ENCODE data around the gene RAB33B.
"Not testable (repeated sequence)": the region's sequence is repeated elsewhere in the genome, so short reads cannot be mapped to it uniquely, and the experiment has no call there.

The RAB33B gene

DNA sequence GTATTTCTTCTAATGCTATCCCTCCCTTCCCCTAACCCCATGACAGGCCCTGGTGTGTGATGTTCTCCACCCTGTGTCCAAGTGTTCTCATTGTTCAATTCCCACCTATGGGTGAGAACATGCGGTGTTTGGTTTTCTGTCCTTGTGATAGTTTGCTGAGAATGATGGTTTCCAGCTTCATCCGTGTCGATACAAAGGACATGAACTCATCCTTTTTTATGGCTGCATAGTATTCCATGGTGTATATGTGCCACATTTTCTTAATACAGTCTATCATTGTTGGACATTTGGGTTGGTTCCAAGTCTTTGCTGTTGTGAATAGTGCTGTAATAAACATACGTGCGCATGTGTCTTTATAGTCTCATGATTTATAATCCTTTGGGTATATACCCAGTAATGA lies 10.6 kb downstream of the RAB33B start:
- DNase-seq, ATAC-seq: not testable (repeated sequence)

DNA sequence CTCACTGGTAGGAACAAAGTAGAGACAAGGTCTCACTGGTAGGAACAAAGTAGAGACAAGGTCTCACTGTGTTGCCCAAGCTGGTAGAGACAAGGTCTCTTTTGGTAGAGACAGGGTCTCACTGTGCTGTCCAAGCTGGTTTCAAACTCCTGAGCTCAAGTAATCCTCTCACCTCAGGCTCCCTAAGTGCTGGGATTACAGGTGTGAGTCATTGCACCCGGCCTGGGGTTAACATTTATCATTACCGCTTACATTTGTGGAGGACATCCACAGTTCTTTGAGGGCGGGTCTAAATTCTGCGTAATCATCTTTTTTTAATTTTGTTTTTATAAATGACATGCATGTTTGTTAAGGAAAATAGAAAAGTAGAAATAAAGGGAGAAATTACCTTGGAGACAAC lies 12.0 kb downstream of the RAB33B start:
- DNase-seq = no peak
- no peak for ATAC-seq

DNA sequence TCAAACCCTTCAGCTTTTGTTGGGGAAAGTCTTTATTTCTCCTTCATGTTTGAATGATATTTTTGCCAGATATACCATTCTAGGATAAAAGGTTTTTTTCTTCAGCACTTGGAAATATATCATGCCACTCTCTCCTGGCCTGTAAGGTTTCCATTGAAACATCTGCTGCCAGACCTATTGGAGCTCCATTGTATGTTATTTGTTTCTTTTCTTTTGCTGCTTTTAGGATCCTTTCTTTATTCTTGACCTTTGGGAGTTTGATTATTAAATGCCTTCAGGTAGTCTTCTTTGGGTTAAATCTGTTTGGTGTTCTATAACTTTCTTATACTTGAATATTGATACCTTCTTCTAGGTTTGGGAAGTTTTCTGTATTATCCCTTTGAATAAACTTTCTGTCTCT lies 14.8 kb downstream of the RAB33B start:
- ATAC-seq, DNase-seq: not testable (repeated sequence)

DNA sequence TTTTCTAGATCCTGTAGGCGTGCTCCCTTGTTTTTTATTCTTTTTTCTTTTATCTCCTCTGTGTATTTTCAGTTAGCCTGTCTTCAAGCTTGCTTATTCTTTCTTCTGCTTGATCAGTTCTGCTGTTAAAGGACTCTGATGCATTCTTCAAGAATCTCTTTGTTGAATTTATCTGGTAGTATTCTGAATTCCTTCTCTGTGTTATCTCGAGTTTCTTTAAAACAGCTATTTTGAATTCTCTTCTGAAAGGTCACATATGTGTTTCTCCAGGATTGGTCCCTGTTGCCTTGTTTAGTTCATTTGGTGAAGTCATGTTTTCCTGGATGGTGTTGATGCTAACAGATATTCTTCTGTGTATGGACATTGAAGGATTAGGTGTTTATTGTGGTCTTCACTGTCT lies 15.3 kb downstream of the RAB33B start:
- no peak for ATAC-seq
- DNase-seq = no peak

DNA sequence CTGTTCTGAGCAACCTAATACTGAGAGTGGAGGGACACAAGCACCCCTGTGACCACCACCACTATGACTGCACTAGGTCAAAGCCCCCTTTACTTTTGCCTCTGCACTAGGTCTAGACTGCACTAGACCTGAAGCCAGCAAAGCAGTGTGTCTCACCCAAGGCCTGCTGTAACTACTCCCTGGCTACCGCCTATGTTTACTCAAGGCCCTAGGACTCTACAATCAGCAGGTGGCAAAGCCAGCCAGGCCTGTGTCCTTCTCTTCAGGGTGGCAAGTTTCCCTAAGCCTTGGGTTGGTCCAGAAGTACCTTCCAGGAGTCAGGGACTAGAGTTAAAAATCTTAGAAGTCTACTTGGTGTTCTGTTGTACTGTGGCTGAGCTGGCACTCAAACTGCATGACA lies 15.9 kb downstream of the RAB33B start:
- no peak for ATAC-seq
- no peak for DNase-seq

DNA sequence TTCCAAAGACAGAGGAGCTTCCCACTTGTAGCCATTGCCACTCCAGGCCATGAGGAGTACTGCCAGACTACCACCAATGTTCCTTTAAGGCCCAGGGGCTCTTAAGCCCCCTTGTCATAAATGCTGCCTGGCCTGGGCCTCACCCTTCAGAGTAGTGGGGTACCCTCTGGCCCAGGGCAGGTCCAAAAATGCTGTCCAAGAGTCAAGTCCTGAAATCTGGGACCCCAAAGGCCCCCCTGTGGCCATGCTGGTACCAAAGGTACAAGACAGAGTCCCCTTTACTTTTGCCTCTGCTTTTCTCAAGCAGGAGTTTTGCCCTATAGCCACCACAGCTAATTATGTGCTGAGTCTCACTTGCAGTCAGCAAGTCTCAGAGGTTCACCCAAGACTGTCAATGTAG lies 16.4 kb downstream of the RAB33B start:
- ATAC-seq = no peak

DNA sequence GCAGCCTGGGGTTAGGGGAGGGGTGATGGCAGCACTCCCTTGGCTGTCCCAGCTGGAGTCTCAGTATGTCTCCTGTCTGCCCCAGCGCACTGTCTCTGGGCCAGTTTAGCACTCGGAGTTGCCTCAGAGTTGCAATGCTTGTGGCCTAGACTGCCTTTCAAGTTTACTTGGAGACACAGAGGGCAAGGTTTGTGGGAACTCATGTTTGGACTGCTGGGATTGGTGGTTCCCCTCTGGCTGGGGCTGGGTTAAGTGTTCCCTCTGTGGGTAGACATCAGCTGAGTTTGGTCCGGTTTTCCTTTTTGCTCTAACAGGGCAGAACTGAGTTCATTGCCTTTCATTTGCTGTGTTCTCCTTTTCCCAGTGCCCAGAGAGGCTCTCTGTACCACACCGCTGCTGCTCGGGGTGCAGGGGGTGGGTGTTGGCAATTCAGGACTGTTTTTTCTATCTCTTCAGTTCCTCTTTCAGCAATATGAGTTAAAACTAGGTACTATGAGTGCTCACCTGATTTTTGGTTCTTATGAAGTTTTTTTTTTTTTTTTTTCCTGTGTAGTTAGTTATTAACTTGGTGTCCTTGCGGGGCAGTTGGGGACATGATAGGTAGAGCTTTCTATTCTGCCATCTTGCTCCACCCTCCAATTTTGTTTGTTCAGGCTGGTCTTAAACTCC lies 17.2 kb downstream of the RAB33B start:
- no peak for DNase-seq
- ATAC-seq = no peak

More for the DNA sequence above, 16.4 kb downstream of the RAB33B start:
- DNase-seq = no peak

DNA sequence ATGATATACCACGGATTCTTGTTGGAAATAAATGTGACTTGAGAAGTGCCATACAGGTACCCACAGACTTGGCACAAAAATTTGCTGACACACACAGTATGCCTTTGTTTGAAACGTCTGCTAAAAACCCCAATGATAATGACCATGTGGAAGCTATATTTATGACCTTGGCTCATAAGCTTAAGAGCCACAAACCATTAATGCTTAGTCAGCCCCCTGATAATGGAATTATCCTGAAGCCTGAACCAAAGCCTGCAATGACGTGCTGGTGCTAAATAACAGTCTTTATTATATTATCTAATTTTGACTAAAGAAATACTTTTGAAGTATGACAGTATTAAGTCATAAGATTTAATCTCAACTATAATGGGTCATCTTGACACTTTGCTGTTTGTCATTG lies 18.9 kb downstream of the RAB33B start:
- no peak for DNase-seq
- no peak for ATAC-seq

DNA sequence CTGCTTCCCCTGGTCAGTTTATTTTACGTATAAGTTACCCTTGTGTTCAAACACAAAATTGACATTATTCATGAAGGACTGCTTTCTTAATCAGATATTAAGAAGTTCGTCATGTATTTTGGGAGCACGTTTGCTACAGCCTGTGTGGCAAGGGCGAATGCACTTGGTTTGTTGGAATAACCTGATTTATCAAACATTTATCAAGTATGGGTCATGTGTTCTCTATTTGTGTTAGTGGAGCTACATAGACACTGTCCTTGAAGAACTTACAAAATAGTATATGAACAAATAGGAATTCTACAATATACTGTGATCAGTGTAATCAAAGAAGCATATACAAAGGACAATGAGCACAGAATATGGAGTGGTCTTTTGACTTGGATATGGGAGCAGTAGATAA lies 22.4 kb downstream of the RAB33B start:
- no peak for ATAC-seq
- no peak for DNase-seq

DNA sequence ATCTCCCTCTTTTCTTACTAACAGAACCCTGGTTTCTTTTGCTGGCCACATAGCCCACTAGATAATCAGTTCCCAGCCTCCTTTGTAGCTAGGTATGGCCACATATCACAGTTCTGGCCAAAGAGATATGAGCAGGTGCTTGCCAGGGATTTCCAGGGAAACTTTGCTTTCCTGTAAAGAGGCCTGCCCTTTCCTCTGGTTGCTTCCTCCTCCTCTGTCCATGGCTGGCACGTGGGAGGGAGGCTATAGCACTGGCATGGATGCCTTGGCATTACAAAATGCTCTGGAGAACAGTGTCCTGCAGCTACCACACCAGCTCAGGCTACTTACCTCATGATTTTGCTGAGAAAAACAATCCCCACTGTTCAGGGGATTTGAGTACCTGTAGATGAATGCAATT lies 27.5 kb downstream of the RAB33B start:
- DNase-seq (no peak), ATAC-seq (no peak)

DNA sequence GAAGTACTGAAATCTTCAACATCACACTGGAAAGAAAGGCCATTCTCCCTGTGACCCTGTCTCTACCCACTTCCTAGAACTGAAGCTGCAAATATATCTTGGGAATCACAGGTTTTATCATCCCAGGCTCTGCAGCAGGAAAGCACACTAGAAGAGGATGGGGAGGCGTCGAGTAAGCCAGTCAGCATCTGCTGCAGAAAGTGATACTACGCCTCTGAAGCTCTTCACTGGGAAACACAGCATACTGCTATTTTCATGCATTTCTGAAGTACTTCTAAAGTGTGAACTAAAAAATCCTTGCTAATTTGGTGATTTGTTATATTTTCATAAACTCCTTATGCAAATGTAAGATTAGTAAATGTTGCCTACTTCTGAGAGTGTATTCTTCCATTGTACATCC lies 29.1 kb downstream of the RAB33B start:
- no peak for DNase-seq
- ATAC-seq = no peak

DNA sequence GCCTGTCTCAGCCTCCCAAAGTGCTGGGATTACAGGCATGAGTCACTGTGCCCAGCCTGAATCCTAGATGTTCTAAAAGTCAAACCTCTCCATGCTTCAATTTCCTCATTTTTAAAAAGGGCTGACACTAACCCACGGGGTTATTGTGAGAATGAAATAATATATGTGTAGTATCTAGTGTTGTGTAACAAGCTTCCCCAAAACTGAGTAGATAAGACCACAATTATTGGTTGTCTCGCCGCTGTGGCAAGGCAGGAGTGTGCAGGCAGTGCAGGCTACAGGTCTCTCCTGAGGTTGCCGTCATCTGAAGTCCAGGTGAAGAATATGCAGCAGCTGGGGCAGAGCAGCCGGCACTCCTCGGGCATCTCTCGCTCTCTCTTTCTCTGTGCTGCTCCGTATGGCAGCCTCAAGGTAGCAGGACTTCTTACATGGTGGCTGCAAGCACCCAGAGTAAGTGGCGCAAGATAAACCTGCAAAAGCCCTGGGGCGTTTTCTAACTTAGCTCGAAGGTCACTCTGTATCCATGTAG lies 30.9 kb downstream of the RAB33B start:
- DNase-seq (no peak), ATAC-seq (no peak)

DNA sequence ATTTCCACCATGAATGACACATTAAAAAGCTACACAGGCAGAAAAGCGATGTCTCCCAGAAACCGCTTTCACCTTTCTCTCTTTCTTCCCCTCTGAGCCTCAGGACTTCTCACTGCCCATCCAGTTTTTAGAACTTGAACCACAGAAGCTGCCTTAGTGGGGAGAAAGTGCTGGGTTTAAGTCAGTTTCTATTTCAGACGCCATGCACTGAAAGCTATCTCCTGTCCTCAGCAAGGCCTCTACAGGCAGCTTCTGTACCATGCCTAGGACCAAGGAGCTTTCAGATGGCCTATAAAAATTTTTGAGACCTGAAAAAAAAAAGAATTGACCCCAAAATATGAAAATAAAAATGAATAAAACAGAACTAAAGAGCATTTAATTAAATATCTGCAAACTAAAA lies 34.5 kb downstream of the RAB33B start:
- ATAC-seq (no peak), DNase-seq (no peak)

DNA sequence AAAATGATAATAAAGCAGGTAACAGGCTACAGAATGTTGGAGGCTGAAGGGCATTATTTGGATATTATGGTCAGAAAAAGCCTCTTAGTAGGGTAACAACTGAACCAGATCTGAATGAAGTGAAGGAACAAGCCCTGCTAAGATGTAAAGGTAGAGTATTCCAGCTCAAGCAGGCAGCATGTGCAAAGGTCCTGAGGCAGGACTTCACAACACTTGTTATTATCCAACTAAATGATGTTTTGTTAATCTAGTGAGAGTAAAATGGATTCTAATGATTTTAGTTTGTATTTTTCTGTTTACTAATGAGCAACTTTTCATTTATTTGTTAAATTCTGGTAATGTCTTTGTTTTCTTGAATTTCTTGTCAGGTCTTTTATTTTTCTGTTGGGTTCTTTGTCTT lies 35.7 kb downstream of the RAB33B start:
- DNase-seq = no peak
- no peak for ATAC-seq

DNA sequence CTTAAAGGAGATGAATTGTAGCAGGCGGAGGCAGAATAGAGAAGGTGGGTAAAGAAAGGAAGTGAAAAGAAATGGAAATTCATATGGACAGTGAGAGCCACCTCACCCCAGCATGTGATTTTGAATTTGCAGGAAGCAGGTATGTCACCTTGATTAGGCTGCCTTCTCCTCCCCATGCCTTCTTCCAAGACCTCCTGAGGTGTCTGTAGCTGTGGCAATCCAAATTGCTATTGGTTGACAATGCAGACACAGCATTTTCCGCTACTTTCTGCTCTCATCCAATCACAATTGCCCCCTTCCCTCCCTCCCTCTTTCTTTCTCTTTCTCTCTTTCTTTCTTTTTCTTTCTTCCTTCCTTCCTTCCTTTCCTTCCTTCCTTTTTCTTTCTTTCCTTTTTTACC lies 38.5 kb downstream of the RAB33B start:
- DNase-seq (no peak), ATAC-seq (no peak)

DNA sequence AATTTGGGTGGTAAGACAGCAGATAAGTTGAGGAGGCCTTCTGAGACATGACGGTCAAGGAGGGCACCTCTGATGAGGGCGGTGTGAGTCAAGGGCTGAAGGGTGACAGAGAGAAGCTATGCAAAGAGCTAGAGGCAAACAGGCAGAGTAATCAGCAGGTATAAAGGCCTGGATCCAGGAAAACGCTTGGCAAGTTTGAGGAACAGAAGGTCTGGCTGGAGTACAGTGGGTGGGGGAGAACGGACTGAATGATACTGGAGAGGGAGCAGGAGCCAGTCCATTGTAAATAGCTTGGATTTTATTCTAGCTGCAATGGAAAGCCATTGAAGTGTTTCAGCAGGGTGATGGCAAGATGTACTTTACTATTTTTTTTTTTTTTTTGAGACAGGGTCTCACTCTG lies 39.3 kb downstream of the RAB33B start:
- DNase-seq = no peak

DNA sequence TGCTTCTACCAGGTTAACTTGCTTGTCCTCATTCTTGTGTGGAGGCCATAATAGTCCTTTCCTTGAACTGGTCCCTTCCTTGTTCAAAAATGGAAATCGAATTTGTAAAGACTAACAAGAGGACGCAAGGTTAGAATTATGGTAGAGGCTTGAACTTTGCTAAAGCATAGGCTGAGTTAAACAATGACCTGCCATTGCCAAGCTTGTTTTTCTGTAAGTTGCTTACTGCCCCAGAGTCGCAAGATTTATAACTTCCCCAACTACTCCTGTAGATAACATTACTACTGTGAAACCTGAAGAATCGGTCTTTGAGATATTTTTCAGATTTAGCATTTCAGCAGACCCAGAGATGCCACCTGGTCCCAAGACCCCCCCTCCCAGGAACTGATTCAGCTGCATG lies 45.3 kb downstream of the RAB33B start:
- no peak for ATAC-seq

More for the DNA sequence above, 39.3 kb downstream of the RAB33B start:
- no peak for ATAC-seq

DNA sequence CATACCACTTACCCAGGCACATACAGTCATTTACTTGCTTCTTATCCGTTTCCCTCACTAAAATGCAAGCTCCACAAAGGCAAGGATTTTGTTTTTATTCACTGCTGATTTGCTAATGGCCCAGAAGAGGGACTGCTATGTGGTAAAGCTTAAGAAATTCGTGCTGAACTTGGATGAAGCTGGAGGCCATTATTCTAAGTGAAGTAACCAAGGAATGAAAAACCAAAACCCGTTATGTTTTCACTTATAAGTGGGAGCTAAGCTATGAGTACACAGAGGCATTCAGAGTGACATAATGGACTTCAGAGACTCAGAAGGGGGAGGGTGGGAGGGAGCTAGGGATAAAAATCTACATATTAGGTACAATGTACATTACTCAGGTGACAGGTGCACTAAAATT lies 47.2 kb downstream of the RAB33B start:
- ATAC-seq (no peak), DNase-seq (no peak)

More for the DNA sequence above, 45.3 kb downstream of the RAB33B start:
- DNase-seq = no peak

DNA sequence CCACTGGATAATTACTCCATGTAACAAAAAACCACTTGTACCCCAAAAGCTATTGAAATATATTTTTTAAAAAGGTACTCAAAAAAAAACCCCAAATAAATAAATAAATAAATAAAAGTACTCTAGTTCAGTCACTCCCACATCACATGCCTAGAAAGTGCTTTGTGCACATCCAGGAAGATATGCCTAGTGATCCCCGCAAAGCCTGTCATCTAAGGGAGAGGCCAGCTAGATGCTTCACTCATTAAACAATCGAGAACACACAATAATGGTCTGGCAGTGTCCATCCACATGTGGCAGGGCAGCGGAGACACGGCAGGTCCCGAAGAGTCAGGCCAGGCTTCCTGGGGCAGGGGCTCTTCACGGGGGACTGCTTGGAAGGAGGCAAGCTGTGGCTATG lies 47.6 kb downstream of the RAB33B start:
- DNase-seq (no peak), ATAC-seq (no peak)

DNA sequence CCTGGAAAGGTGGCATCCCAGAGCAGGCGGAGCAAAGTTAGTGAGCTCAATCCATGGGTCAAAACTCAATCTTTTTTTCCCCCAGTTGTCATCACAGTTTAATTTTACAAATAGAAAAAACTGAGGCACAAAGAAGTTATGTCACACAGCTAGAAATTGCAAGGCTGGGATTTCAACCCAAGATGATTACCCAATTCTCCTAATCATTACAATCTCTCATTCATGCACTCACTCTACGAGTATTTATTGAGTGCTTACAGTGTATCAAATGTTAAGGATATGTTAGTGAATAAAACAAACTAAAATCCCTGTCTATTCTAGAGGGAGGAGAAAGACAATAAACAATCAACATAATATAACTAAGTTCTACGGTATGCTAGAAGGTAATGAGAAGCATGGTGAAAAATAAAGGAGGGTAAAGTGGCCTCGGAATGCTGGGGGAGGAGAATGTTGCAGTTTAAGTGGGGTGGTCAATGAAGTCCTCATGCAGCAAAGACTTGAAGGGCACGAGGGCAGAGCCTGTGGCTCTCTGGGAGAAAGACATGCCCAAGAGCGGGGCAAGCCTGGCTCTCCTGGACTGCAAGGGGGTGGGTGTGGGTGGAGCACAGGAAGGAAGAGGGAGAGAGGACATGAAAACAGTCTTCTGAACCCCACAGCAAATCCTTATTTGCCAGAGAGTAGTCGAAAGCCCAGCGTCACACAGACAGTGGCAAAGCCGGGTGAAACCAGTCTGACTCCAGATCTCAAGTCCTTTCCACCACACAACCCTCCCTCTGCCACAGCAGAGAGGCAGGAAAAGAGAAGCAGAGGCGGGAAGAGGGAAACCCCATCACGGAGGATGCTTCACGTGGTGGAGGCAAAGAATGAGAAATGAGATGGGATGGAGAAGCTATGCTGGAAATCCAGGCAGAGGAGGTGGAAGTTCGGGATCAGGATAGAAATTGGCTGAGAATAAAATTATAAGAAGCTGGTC lies 48.3 kb downstream of the RAB33B start:
- DNase-seq (no peak), ATAC-seq (no peak)

DNA sequence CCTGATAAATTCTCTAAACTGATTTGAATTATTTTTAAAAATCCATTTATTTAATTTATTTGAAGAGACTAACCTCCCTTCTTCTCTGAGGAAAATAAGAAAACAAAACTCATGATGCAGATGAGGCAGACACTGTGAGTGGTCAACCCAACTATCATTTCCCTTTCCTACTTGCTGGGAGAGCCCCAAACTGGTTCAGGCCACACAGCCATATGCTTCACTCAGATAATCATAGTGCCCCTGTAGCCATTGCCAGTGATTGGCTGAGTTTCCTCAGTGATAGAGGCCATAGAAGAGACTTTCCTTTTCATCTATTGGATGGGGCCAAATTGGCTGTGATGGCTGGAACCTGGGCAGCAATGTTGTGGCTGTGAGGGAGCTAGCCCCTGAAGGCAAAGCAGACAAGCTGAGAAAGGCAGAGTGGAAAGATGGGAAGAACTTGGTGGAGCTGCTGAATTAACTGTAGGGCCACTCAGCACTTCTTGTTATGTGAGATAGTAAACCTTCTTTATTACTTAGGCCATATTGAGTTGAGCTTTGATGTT lies 49.8 kb downstream of the RAB33B start:
- DNase-seq (no peak), ATAC-seq (no peak)

DNA sequence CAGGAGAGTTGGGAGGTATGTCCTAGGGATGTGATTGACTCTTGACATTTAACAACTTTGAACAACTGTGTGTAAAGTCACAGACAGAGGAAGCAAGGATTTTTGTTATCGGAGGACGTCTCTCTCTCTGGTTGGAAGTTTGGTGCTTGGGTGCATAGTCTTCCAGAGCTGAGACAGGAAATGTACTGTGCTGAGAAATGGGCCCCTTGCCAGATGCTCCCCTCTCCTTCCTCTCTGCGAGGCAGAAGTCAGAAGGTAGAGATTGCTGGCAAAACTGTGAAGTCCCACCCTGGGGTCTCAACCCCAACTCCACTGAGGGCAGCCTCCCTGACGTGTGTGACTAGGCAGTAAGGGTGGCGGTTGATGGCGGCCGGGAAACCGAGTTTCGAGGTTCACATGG lies 52.9 kb downstream of the RAB33B start:
- no peak for DNase-seq
- no peak for ATAC-seq

Measured in stimulated activated naive CD8-positive, alpha-beta T cell treated with anti-CD3 and anti-CD28 coated beads, Interleukin-15, Interleukin-2, amounts not matched to agents 100 U/mL and 50 U/mL, for 24 hours (primary cell).